SHP77 treated with DMSO at 0.1 percent for 48 hours (cell line): ENCODE data around the gene BUD23.
"Not testable (repeated sequence)": the region's sequence is repeated elsewhere in the genome, so short reads cannot be mapped to it uniquely, and the experiment has no call there.

Experiments used
- DNase-seq: peaks from one replicate; lab custom pipeline; 2025; lab: John Stamatoyannopoulos, UW

Gene BUD23

DNA sequence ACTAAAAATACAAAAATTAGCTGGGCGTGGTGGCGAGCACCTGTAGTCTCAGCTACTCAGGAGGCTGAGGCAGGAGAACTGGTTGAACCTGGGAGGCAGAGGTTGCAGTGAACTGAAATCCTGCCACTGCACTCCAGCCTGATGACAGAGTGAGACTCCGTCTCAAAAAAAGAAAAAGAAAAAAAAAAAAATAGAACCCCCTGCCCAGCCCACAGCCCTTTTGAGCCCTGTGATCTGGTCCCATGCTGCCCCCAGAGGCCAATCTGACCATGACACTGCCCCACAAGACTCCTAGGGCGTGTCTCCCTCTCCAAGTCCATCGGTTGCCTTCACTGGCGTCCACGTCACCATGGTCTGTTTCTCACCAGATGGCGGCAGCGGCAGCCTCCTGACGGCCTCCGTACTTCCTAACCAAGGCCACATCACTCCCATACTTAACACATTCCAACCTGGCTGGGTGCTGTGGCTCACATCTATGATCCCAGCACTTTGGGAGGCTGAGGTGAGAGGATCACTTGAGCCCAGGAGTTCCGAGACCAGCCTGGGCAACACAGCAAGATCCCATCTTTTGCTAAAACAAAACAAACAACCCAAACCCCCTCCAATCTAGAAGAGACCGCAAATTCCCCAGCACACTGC is 18.1 kb downstream of the BUD23 start:
- no peak for DNase-seq

DNA sequence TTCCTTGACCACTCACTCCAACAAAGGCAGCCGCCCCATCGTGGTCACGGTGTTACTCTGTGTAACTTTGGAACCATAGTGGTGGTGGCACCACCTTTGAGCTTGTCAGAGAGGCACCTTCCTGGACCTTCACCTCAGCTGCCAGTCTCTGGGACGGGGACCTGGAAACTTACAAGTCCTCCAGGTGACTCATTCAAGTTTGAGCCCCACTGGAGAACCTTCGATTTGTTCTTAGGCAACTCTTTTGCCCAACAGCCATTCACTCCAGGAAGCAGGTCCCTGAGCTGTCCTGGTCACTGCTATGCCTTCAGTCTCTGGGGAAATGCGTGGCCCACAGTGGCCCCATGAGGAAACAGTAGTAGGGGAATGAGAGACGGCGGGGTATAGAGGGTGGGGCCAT is 18.8 kb downstream of the BUD23 start:
- no peak for DNase-seq

DNA sequence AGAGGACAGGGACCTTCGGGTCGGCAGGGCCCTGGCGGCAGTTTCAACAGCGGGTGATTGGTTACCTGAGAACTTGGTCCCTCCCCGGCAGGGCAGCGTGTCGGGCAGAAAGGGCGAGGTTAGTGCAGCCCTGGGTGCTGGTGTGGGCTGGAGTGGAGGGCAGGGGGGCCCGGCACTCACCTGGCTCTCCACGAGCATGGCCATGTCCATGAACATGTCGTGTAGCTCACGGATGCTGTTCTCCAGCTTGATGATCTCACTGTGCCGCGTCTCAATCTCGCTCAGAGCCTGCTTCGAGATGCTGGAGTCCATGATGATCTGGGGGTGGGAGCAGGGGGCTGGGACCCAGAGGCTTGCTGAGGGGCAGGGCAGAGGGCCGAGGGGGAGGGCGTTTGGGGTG is 19.3 kb downstream of the BUD23 start:
- DNase-seq = no peak

DNA sequence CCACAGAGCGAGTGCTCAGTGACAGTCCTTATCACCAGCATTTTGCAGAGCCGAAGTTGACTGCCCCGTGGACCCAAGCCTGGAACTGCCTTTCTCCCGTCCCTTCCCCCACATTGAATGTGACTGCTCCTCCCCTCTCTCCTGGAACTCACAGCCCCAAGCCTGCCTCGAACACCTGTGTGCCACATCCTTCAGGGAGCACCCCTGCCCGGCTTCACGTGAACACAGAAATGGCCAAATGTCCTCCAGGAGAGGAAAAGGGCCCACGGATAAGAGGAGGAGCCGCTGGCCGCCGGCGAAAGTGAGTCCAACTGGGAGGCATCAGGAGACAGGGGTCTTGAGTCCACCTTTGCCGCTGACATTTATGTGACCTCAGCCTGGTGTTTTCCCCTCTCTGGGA is 19.8 kb downstream of the BUD23 start:
- no peak for DNase-seq

DNA sequence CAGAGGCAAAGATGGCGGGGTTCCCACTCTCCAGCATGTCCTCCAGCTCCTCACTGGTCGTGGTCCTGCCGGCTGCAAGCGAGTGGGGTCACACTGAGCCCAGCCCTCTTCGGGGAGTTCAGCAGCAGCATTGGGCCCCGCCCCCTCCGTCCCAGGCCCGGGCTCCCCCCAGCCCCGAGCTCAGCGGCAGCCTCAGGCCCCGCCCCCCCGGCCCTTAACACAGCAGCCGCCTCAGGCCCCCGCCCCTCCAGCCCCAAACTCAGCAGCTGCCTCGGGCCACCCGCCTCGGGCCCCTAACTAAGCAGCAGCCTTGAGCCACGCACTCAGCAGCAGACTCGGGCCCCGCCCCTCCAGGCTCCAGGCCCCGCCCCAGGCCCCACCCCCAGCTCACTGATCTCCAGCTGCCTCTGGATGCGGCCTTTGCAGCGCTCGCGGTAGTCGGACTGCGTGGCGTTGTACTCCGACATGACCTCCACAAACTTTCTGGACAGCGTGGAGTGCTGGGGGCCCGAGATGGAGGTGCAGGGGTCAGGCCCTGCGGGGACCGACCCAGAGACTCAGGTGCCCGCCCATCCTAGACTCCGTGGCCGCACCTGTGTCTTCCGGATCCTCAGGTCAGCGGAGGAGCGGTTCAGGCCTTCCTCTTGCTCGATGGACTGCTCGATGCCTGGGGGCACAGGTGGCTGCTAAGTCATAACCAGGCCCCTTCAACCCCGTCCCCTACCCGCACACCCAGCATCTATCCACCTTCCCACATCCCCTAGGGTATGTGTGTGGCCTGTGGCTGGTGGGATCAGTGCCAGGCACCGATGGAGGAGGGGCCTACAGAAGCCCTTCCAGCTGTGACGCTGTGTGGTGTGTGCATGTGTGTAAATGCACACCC is 20.6 kb downstream of the BUD23 start:
- DNase-seq = no peak

DNA sequence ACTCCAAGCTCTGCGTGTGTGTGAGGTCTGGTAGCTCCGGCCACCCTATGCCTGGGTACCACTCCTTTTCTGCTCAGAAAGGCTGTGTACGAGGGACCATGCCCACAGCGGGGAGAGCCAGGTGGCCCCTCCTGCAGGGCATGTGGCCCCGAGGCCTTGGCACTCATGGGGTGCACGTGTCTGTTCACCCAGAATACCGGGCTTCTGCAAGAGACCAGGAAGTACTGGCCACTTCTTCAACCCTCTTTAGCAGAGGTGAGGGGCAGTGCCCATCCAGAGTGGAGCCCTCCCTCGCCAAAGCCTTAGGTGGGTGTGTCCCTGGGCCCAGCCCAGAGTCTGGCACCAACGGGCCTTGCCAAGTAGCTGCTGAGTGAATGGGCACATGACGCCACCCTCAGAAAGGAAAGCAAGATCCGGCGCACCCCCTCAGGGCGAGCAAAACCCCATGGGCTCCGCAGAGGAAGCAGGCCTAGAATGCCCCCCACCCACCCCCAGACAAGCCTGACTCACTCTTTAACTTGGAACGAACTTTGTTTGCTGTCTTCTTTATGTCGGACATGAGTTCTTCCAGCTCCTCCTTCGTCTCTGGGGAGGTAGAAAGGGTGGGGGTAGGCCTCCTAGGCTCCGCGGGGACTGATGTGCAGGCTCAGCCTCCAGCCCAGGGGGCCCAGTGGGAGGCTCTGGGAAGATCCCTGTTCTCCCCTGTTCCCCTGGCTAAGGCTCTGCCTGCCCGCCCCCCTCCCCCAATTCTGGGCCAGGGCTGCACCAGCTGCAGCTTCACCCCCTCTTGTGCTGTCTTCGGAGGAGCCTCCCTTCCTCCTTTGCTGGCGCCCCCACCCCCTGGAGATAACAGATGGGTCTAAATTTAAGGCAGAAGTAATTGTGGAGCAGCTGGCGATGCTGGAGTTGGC is 21.5 kb downstream of the BUD23 start:
- no peak for DNase-seq

DNA sequence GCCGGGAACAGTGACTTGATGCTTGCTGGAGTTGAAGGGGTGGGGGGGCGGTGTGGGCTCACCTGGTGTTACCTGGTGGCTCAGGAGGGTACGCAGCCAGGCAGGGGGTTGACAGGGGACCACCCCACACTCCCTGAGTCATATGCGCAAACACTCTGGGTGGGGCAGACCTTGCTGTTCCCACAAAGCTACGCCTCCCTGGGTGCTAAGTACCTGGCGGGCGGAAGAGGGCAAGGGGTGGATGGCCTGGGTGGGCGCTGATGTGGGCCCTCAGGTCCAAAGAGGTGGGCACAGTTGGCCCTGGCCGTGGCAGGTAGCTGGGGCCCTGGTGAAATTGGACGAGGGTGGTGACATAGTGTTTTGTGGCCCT is 22.1 kb downstream of the BUD23 start:
- no peak for DNase-seq

DNA sequence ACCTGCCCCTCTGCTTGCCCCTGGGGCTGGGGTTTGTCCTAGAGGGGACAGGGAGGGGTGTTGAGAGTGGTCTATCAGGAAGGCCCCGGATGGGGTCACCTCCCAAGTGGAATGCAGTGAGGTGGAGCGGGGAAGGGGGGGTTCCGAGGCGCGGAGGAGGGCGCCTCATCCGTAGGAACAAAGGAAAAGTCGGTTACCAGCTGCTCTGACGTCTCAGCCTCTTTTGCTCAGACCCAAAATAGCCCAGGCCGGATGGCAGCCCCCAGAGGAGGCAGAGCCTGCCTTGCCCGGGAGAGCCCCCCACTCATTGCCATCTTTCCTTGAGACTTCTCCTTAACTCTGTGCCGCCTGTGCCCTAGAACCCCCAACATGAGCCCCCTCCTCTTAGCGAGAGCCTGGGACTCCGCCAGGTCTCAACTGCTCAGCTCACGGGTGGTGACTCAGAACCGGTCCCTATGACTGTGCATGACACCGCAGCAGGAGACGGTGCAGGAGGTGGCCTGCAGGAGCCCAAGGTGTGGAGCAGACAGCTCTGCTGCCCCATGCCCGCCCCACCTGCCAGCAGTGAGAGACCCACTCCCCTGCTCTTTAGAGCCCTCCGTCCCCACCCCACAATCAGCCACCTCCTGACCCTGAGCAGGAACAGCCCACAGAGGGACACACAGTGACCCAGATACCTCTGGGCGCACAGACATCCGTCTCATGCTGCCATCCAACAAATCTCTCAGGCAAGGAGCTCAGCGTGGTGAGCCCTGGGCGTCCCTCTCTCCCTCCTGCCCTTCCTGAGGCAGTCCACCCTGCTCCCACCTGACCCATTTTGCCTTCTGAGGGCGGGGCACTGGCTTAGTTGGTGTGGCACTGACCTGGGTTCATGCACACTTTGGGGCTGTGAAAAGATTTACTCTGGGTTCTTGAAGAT is 23.0 kb downstream of the BUD23 start:
- DNase-seq = no peak

DNA sequence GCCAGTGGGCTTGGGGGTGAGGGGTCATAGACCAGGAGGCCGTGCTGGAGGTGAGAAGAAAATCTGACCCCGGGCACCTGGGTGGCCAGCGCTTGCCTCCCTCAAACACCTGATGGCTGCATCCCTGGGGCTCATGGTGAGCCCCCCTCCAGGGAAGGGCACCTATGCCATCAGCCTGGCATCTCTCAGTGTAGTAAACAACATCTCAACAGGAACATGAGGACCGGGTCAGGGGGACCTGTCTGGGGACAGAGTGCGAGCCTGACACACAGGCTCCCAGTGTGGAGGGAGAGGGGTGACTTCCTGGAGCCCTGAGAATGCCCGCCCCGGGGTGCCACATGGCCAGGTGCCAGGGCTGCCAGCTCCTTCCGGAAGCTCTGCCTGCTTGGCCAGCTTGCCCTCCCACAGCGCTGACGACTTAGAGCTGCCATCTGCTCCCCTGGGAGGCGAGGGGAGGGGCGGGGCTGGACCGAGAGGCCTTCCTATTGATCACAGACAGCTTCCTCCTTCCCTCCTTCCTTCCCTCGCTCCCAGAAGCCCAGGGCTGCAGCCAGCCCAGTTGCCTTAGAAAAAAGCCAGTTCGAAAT is 23.7 kb downstream of the BUD23 start:
- peak; percentile 34 for DNase-seq

DNA sequence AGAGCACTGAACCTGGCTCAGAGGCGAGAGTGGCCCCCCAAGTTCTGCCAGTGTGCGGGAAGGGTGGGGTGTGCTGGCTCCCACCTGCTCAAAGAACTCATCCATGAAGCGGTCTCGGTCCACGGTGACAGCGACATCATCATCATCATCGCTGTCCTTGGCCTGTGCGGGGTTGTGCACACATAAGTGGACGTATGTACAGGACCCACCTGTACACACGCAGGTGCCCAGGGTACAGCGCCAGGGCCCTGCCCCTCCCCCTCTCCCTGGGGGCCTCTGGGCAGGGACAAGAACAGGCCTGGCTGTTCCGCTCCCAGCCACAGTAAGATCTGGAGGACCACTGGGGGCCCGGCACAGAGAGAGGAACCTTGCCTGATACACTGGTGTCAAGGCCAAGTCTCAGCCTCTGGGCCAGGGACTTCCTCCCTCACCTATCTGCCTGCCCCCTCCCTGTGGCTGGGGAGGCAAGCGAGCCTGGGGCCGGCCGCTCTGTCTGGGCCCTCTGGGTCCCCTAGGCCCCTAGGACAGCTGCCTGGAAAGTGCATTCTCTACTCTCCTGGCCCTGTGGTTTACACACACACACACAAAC is 25.7 kb downstream of the BUD23 start:
- no peak for DNase-seq

DNA sequence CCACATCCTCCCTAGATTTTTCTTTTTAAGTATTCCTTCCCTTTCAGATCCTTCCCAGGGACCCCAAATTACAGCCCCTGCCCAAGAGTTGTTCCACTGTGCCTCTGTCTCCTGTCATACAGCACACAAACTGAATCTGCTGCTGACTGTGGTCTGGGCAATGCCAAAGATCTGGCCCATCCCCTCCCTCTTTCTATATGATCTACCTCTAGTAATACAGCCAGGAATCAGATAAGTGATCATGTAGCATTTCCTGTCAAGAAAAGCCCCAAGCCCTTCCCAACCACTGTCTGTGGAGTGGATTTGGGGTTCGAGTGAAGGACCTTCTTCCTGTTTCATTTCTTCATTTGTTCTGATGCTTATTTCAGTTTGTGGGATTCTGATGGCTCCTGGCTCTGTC is 29.4 kb downstream of the BUD23 start:
- DNase-seq = no peak

DNA sequence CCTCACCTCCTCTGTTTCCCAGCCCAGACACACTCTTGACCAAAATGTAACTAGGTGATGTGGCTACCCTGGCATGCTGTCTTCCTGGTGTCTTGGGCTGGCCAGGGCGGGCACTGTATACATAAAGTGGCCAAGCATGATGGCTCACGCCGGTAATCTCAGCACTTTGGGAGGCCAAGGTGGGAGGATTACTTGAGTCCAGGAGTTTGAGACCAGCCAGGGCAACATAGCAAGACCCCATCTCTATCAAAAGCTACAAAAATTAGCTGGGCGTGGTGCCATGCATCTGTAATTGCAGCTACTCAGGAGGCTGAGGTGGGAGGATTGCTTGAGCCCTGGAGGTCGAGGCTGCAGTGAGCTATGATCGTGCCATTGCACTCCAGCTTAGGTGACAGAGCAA is 29.9 kb downstream of the BUD23 start:
- DNase-seq = not testable (repeated sequence)

DNA sequence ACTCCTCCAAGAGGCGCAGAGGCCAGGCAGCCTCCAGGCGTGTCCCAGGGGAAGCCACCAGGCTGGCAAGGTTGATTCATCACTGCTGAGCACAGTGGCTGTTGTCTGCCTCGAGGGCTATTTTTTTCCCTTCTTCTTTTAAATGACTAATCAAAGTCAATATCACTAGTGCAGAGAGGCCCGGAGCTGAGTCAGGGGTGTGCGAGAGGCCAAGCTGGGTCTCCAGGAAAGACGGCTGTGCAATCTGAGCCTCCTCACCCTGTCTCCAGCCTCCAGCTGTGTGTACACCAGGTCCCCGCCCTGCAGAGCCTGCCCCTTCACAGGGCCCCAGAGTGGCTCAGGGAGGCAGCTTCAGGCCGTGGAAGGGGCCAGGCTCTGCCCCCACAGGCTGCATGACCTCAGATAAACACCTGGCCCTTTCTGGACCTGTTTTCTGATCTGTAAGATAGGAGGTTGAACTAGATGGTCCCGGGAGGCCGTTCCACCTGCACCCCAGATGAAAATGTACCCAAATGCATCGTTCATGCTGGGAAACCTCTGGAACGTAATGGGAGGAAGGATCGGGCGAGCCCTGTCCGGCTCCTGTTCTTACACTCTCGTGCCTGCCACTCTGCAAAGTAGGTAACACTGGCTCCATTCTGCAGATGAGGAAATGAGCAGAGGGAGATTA is 32.4 kb downstream of the BUD23 start:
- DNase-seq = peak; percentile 84

DNA sequence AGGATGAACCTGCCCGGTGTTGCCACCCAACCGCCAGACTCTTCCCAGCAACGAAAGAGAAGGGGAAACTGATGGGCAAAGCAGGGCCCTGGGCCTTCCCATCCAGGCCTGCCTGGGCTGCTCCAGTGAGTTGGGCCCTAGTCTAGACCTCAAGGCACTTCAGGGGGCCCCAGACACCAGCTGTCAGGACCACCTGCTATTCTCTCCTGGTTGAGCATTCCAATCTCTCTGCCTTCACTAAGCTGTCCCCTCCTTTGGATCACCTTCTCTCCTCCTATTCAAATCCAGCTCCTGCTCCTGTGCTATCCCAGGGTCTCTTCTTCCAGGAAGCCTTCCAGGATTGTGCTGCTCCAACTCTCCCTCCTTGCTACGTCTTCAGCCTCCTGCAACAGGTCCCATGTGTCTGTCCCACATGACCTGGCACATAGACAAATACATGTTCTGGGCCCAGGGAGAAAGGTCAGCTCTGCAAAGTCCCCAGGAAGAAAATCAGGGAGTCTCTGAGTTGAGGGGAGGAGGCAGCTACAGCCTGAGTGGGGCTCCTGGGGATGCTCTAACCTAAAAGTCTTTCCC is 33.0 kb downstream of the BUD23 start:
- no peak for DNase-seq

DNA sequence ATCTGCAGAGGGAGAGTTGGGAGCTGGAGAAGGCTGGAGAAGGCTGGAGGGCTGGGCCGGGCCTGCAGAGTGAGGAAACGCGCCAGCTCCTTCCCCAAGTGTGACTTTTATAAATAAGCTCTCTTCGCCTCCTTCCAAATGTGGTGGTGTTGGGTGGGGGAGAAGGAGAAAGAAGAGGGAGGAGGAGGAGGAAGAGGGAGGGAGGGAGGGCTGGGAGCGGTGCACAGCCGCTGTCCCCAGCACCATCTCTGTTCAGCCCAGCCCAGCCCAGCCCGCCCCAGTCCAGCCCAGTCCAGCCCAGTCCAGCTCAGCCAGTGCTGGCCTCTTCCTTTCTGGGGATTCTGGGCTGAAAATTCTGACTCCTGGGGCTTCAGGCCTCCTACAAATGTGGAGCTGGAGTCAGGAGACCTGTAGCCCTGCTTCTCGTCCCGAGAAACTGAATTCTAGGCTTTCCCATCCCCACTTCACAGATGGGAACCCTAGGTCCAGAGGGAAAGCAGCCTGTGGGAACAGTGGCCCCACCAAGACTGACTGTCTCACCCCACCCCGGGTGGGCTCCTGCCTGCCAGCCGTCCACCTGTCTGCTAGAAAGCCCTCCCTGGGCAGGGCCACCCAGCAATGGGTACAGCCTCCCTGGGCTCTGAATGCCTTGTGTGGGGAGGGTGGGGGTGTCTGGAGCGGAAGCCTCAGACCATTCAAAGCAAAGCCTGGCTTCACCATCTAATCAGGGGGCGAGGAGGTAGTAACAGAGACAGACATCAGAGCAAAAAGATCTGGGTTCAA is 33.8 kb downstream of the BUD23 start:
- DNase-seq = no peak

DNA sequence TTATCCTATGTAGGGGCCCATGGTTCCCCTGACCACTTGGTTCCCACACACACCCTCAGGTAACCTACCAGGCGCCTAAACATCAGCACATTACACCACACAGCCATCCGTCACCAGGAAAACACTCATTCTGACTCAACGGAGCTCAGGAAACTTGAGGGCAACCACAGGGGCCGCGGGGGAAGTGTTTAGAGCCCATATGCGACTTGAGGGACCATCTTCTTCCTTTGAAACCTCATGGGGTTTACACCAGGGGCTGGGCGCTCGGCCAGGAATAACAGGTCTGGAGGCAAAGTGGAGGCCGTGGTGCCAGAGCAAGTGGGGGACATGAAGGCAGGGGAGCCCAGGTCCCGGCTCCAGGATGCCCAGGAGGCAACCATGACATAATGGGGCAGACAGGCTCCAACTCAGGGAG is 34.6 kb downstream of the BUD23 start:
- no peak for DNase-seq

DNA sequence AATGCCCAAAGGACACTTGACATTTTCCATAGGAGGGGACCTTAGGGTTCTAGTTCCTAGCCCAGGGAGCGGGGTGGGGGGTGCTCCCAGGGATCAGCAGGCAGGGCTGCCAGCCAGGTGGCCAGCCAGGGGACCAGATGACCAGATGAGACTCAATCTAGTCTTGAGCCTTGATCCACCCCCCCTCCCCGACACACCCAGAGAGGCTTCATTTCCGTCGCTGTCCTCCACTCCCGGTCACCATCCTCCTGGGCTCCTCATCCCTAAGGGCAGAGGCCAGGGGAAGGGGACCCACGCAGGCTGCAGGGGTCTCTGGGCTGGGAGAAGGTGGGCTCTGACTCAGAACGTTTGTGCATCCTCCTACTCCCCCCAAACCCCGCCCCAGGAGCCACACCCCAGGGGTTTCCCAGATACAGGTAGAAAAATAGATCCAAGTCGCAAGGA is 35.1 kb downstream of the BUD23 start:
- DNase-seq = no peak

DNA sequence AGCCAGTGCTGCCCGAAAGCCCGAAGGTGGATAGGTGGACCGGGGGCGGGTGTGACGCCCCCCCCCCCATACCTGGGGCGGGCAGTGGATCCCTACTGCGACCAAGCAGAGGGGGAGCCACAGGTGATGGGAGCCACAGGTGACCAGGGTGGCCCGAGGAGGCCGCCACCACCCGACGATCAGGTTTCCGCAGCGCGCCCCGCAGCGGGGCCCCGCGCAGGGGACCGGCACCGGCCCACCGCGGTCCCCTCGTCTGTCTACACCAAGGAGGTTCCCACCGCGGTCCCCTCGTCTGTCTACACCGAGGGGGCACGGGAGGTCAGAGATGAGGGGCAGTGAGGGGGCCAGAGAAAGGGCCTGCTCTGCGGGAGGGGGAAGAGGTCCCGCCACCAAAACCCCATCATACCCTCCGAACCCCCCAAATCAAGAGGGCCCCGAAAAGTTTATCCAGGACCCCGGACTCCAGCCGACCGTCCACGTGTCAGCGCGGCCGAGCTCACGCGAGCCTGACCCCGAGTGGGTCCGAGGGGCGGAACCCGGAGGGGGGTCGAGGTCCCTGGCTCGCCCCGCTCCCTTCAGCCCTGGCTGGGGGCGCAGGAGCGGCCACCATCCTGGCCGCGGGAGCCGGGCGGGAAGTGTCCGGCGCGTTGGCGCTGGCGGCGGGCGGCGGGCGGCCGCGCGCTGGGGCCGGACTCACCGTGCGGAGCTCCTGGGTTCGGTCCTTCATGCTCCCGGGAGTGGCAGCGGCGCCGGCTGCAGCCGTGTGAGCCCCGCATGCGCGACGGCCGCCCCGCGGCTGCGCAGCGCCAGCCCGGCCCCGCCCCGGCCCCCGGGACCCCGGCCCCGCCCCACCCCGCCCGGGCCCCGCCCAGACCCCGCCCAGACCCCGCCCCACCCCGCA is 35.8 kb downstream of the BUD23 start, which contains the start of gene STX1A:
Gene STX1A, minus strand, starts transcription at position 765 of the 901 bp plus-strand sequence. Its CDS starts 38 bp downstream, at position 727.
- no peak for DNase-seq
